A549 (cell line): ENCODE results near the gene MYO1E. TPM values are rescaled to one million over a fixed set of nuclear protein-coding genes. Genes with fewer than 3 reads are reported as not detected.
A peak's percentile ranks its signal among the peaks of the same experiment; 100 is the strongest.

ENCODE experiments used
- ATOH8 ChIP-seq: fragments of 250-450 bp; sonication (Bioruptor Pico); IDR thresholded peaks from 2 replicates; pipeline ENCODE4 v1.5.0; 2020; ENCODE audit warnings: low read depth, mild to moderate bottlenecking, moderate library complexity
- BHLHE40 ChIP-seq: IDR thresholded peaks from 2 replicates; pipeline ENCODE4 v1.6.1; 2012; ENCODE audit warnings: low read depth, low read length, inconsistent platforms
- CBX2 ChIP-seq: fragments of 200-600 bp; sonication (generic); IDR thresholded peaks from 2 replicates; pipeline ENCODE4 v1.6.1; 2016; ENCODE audit warnings: low read depth, mild to moderate bottlenecking, borderline replicate concordance
- CBX8 ChIP-seq: fragments of 200-600 bp; sonication (generic); IDR thresholded peaks from 2 replicates; pipeline ENCODE4 v1.6.1; 2016
- CEBPB ChIP-seq, 2 experiments: fragments of >200 bp in 1 of 2; sonication (Bioruptor Twin) in 1 of 2; formaldehyde crosslinking in 1 of 2; IDR thresholded peaks; 2 replicates each; pipeline ENCODE4 v1.6.1; 2012 to 2016
- CHD2 ChIP-seq: fragments of 150-350 bp; IDR thresholded peaks from 2 replicates; pipeline ENCODE4 v1.6.1; 2014; ENCODE audit warnings: low read length; ENCODE audit not compliant: partially characterized antibody
- CHD4 ChIP-seq: fragments of 200-600 bp; sonication (generic); IDR thresholded peaks from 2 replicates; pipeline ENCODE4 v1.6.1; 2016; ENCODE audit warnings: antibody characterized with exemption, mild to moderate bottlenecking, borderline replicate concordance
- FOSB ChIP-seq: fragments of 250-450 bp; sonication (Bioruptor Pico); IDR thresholded peaks from 2 replicates; pipeline ENCODE4 v1.5.0; 2020; ENCODE audit warnings: mild to moderate bottlenecking, moderate library complexity
- FOSL2 ChIP-seq, 2 experiments: fragments of 450-650 bp in 1 of 2; fragments of >200 bp in 1 of 2; sonication (Bioruptor Twin) in 1 of 2; formaldehyde crosslinking; IDR thresholded peaks; 2 replicates each; pipeline versions ENCODE4 v1.5.0 to v1.6.1; 2016 to 2020; ENCODE audit warnings: mild to moderate bottlenecking in 1 of 2, moderate library complexity in 1 of 2
- HDAC2 ChIP-seq: fragments of 200-600 bp; sonication (generic); IDR thresholded peaks from 2 replicates; pipeline ENCODE4 v1.6.1; 2016
- HOXB13 ChIP-seq: fragments of 250-450 bp; sonication (Bioruptor Pico); IDR thresholded peaks from 2 replicates; pipeline ENCODE4 v1.5.0; 2020; ENCODE audit warnings: low read depth, mild to moderate bottlenecking, moderate library complexity
- HOXB5 ChIP-seq: fragments of 250-450 bp; sonication (Bioruptor Pico); IDR thresholded peaks from 2 replicates; pipeline ENCODE4 v1.5.0; 2020; ENCODE audit warnings: mild to moderate bottlenecking, moderate library complexity
- JUN ChIP-seq, 2 experiments: fragments of >200 bp; sonication (Bioruptor Twin); formaldehyde crosslinking; IDR thresholded peaks; 2 replicates in 1 of 2; 3 replicates in 1 of 2; pipeline ENCODE4 v1.6.1; 2016 to 2017
- KDM1A ChIP-seq: fragments of 200-600 bp; sonication (generic); IDR thresholded peaks from 2 replicates; pipeline ENCODE4 v1.6.1; 2016; ENCODE audit warnings: low read depth, mild to moderate bottlenecking
- KDM5A ChIP-seq: fragments of 200-600 bp; sonication (generic); IDR thresholded peaks from 2 replicates; pipeline ENCODE4 v1.6.1; 2016; ENCODE audit warnings: antibody characterized with exemption, mild to moderate bottlenecking
- MAFK ChIP-seq: fragments of 450-650 bp; IDR thresholded peaks from 2 replicates; pipeline ENCODE4 v1.6.1; 2014; ENCODE audit not compliant: partially characterized antibody
- MAZ ChIP-seq: fragments of 150-350 bp; IDR thresholded peaks from 2 replicates; pipeline ENCODE4 v1.6.1; 2014; ENCODE audit warnings: antibody characterized with exemption, low read depth, low read length, borderline replicate concordance
- MYC ChIP-seq: IDR thresholded peaks from 2 replicates; pipeline ENCODE4 v1.6.1; 2012; ENCODE audit warnings: mild to moderate bottlenecking, inconsistent platforms, low read length, improper control_type of control experiment, borderline replicate concordance
- NR3C1 ChIP-seq: fragments of >200 bp; sonication (Bioruptor Twin); formaldehyde crosslinking; IDR thresholded peaks from 3 replicates; pipeline ENCODE4 v1.6.1; 2017
- PHF8 ChIP-seq: fragments of 200-600 bp; sonication (generic); IDR thresholded peaks from 2 replicates; pipeline ENCODE4 v1.6.1; 2016; ENCODE audit warnings: low read depth, mild to moderate bottlenecking, antibody characterized with exemption, moderate library complexity, borderline replicate concordance
- POLR2A ChIP-seq: IDR thresholded peaks from 2 replicates; pipeline ENCODE4 v1.6.1; 2012; ENCODE audit warnings: mild to moderate bottlenecking, low read length
- POLR2AphosphoS2 ChIP-seq: conservative IDR thresholded peaks from 2 replicates; pipeline ENCODE4 v1.6.1; 2012; ENCODE audit warnings: low read length, improper control_type of control experiment, inconsistent platforms
- SREBF2 ChIP-seq: fragments of 450-650 bp; IDR thresholded peaks from 2 replicates; pipeline ENCODE4 v1.6.1; 2014; ENCODE audit warnings: mild to moderate bottlenecking, moderate library complexity
- TP53 ChIP-seq: fragments of 250-450 bp; sonication (Bioruptor Pico); IDR thresholded peaks from 2 replicates; pipeline ENCODE4 v1.5.0; 2021; ENCODE audit warnings: mild to moderate bottlenecking, moderate library complexity
- USF2 ChIP-seq: fragments of 450-650 bp; IDR thresholded peaks from 2 replicates; pipeline ENCODE4 v1.6.1; 2014; ENCODE audit warnings: antibody characterized with exemption
- ZC3H11A ChIP-seq: fragments of 450-650 bp; IDR thresholded peaks from 2 replicates; pipeline ENCODE4 v1.6.1; 2014; ENCODE audit warnings: antibody characterized with exemption, mild to moderate bottlenecking
- ZNF302 ChIP-seq: fragments of 250-450 bp; sonication (Bioruptor Pico); IDR thresholded peaks from 2 replicates; pipeline ENCODE4 v1.9.0; 2021; ENCODE audit warnings: inconsistent platforms, mild to moderate bottlenecking, moderate library complexity
- ZSCAN20 ChIP-seq: fragments of 250-450 bp; sonication (Bioruptor Pico); IDR thresholded peaks from 2 replicates; pipeline ENCODE4 v1.8.0; 2022; ENCODE audit warnings: mild to moderate bottlenecking, moderate library complexity
- polyA plus RNA-seq, 4 experiments: library from polyadenylated mRNA; depleted of rRNA in 3 of 4; stranded (reverse); fragments of >200 nt; fragmentation: RNase III in 1 of 4; extraction: RNeasy Plus Mini Kit Qiagen cat#74134 plus additional on column Dnase treatment in 1 of 4; gene quantifications; 2 replicates in 3 of 4; 3 replicates in 1 of 4; pipeline ENCODE4 v1.2.3, GENCODE V29; 2011 to 2017
- TF ChIP-seq, protein P1 (sequence below): fragments of >200 bp; sonication (Bioruptor Twin); formaldehyde crosslinking; IDR thresholded peaks from 3 replicates; pipeline ENCODE4 v1.5.1; 2016
- TF ChIP-seq, protein P2 (sequence below): fragments of 250-450 bp; sonication (Bioruptor Pico); IDR thresholded peaks from 2 replicates; pipeline ENCODE4 v1.5.0; 2021; ENCODE audit warnings: mild to moderate bottlenecking, moderate library complexity, borderline replicate concordance
- TF ChIP-seq, protein P3 (sequence below): fragments of >200 bp; sonication (Bioruptor Twin); formaldehyde crosslinking; IDR thresholded peaks from 2 replicates; pipeline ENCODE4 v1.6.1; 2016
- TF ChIP-seq, protein P4 (sequence below): IDR thresholded peaks from 2 replicates; pipeline ENCODE4 v1.6.1; 2012
- TF ChIP-seq, protein P5 (sequence below): fragments of 150-350 bp; IDR thresholded peaks from 2 replicates; pipeline ENCODE4 v1.6.1; 2014; ENCODE audit warnings: low read depth, mild to moderate bottlenecking, low read length
- TF ChIP-seq, protein P6 (sequence below): IDR thresholded peaks from 2 replicates; pipeline ENCODE4 v1.6.1; 2012

MYO1E gene
- polyA plus RNA-seq, 2 of the 4 experiments (the other 2 are of a cell fraction): 202 to 497 TPM

DNA sequence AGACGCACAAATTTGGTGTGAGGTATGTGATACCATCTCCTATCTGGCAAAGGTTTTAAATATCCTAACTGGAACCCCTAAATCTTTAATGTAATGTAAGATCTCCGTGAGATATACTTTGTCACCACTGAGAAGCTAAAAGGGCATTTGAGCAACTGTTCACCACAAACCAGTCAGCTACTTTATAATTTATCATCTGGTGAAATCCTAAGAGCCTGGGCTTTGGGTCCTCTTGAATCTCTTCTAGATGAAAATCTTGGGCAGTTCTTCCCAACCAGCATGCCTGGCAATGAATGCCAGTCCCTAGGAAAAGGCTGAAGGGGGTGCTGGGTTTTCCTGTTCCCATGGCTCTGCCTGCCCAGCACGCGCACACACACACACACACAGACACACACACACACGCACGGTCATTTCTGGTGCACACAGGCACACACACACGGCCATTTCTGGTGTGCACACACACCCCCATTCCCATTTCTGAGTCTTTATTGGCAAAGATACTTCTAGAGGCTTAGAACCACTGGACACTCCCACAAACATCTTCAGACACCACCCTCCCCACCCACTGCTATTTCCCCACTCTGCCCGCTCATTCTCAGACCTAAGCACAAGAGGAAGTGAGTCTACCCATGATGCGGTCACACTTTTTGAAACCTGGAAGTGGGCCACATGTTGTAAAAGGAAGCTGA, 72.6 kb downstream of the MYO1E start (continued):
- TF ChIP-seq HOXB13 (CRISPR knock-in tag): 0 out of 2 replicates have a peak, but pooled peaks have one; percentile 40
- TF ChIP-seq CHD2: no peak
- 0 out of 2 replicates have a peak, but pooled peaks have one; percentile 28 for TF ChIP-seq BHLHE40
- no peak for TF ChIP-seq KDM1A
- TF ChIP-seq, protein P1, sequence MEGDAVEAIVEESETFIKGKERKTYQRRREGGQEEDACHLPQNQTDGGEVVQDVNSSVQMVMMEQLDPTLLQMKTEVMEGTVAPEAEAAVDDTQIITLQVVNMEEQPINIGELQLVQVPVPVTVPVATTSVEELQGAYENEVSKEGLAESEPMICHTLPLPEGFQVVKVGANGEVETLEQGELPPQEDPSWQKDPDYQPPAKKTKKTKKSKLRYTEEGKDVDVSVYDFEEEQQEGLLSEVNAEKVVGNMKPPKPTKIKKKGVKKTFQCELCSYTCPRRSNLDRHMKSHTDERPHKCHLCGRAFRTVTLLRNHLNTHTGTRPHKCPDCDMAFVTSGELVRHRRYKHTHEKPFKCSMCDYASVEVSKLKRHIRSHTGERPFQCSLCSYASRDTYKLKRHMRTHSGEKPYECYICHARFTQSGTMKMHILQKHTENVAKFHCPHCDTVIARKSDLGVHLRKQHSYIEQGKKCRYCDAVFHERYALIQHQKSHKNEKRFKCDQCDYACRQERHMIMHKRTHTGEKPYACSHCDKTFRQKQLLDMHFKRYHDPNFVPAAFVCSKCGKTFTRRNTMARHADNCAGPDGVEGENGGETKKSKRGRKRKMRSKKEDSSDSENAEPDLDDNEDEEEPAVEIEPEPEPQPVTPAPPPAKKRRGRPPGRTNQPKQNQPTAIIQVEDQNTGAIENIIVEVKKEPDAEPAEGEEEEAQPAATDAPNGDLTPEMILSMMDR: no peak
- TF ChIP-seq, protein P2, sequence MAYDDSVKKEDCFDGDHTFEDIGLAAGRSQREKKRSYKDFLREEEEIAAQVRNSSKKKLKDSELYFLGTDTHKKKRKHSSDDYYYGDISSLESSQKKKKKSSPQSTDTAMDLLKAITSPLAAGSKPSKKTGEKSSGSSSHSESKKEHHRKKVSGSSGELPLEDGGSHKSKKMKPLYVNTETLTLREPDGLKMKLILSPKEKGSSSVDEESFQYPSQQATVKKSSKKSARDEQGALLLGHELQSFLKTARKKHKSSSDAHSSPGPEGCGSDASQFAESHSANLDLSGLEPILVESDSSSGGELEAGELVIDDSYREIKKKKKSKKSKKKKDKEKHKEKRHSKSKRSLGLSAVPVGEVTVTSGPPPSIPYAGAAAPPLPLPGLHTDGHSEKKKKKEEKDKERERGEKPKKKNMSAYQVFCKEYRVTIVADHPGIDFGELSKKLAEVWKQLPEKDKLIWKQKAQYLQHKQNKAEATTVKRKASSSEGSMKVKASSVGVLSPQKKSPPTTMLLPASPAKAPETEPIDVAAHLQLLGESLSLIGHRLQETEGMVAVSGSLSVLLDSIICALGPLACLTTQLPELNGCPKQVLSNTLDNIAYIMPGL (CRISPR knock-in tag): no peak
- no peak for TF ChIP-seq MAFK
- TF ChIP-seq KDM5A: no peak
- TF ChIP-seq USF2: no peak
- TF ChIP-seq, protein P3, sequence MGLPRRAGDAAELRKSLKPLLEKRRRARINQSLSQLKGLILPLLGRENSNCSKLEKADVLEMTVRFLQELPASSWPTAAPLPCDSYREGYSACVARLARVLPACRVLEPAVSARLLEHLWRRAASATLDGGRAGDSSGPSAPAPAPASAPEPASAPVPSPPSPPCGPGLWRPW: no peak
- no peak for TF ChIP-seq ZSCAN20 (CRISPR knock-in tag)
- no peak; the same call in 1 of the 2 replicates for TF ChIP-seq POLR2A
- TF ChIP-seq MAZ: no peak
- TF ChIP-seq SREBF2: no peak
- TF ChIP-seq NR3C1: no peak
- no peak for TF ChIP-seq ZC3H11A
- no peak for TF ChIP-seq CBX8
- TF ChIP-seq FOSB: no peak
- TF ChIP-seq TP53 (CRISPR knock-in tag): peak; percentile 56; the same call in 1 of the 2 replicates
- TF ChIP-seq POLR2AphosphoS2: 0 out of 2 replicates have a peak, but pooled peaks have one; percentile 50
- TF ChIP-seq JUN (IDR thresholded peaks at IDR 0.05): peak in 1 of 2 experiments; percentile 81; a peak in 3 of 5 replicates
- TF ChIP-seq, protein P4, sequence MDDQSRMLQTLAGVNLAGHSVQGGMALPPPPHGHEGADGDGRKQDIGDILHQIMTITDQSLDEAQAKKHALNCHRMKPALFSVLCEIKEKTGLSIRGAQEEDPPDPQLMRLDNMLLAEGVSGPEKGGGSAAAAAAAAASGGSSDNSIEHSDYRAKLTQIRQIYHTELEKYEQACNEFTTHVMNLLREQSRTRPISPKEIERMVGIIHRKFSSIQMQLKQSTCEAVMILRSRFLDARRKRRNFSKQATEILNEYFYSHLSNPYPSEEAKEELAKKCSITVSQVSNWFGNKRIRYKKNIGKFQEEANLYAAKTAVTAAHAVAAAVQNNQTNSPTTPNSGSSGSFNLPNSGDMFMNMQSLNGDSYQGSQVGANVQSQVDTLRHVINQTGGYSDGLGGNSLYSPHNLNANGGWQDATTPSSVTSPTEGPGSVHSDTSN: no peak
- TF ChIP-seq HOXB5 (CRISPR knock-in tag): peak; percentile 67; the same call in 1 of the 2 replicates
- TF ChIP-seq ZNF302 (CRISPR knock-in tag): peak; percentile 26; the same call in 1 of the 2 replicates
- TF ChIP-seq CEBPB (IDR thresholded peaks at IDR 0.05): peak; percentile 63 to 76; a peak in 3 of 4 replicates
- 0 out of 2 replicates have a peak, but pooled peaks have one; percentile 45 for TF ChIP-seq ATOH8 (CRISPR knock-in tag)
- TF ChIP-seq MYC: peak; percentile 75; the same call in 1 of the 2 replicates
- TF ChIP-seq PHF8: no peak
- no peak for TF ChIP-seq FOSL2 (IDR thresholded peaks at IDR 0.05)
- peak; percentile 57 for TF ChIP-seq FOSL2 (CRISPR knock-in tag; IDR thresholded peaks at IDR 0.05)
- no peak for TF ChIP-seq CBX2
- TF ChIP-seq, protein P5, sequence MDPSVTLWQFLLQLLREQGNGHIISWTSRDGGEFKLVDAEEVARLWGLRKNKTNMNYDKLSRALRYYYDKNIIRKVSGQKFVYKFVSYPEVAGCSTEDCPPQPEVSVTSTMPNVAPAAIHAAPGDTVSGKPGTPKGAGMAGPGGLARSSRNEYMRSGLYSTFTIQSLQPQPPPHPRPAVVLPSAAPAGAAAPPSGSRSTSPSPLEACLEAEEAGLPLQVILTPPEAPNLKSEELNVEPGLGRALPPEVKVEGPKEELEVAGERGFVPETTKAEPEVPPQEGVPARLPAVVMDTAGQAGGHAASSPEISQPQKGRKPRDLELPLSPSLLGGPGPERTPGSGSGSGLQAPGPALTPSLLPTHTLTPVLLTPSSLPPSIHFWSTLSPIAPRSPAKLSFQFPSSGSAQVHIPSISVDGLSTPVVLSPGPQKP: no peak
- no peak for TF ChIP-seq HDAC2
- no peak for TF ChIP-seq CHD4
- TF ChIP-seq, protein P6, sequence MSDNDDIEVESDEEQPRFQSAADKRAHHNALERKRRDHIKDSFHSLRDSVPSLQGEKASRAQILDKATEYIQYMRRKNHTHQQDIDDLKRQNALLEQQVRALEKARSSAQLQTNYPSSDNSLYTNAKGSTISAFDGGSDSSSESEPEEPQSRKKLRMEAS: peak; percentile 90
